Measurements from ENCODE around the gene FBXO30. TPM values are rescaled to one million over a fixed set of nuclear protein-coding genes. Genes with fewer than 3 reads are reported as not detected.

The FBXO30 gene
- total RNA-seq, 1 experiment from 2014 or later = 10.6 TPM

DNA sequence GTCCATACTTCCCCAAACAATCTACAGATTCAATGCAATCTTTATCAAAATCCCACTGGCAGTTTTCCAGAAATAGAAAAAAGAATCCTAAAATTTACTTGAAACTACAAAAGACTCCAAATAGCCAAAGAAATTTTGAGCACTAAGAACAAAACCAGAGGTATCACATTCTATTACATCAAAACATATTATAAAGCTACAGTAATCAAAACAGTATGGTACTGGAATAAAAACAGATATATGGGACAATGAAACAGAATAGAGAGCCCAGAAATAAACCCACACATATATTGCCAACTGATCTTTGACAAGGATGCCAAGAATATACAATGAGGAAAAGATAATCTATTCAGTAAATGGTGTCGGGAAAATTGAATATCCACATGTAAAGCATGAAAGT, 46.0 kb upstream of the FBXO30 start:
- Mint-ChIP-seq H3K27me3 (ENCODE audit: insufficient read depth, unreplicated experiment) (no peaks in the 10 kb centered on the region), H3K9me3 (ENCODE audit: unreplicated experiment) (peaks cover 14% of the 10 kb centered on the region), H3K36me3 (ENCODE audit: insufficient read depth, unreplicated experiment) (no peaks in the 10 kb centered on the region), H3K4me3 (ENCODE audit: unreplicated experiment) (no peak overlapping the region), H3K27ac (ENCODE audit: low read depth, unreplicated experiment) (no peak overlapping the region), H3K4me1 (ENCODE audit: insufficient read depth, unreplicated experiment) (no peaks in the 10 kb centered on the region)
- intact Hi-C loops (cut with micrococcal nuclease) = no loop called here
- CTCF ChIA-PET = no interaction called here
- TF ChIP-seq, protein P1, sequence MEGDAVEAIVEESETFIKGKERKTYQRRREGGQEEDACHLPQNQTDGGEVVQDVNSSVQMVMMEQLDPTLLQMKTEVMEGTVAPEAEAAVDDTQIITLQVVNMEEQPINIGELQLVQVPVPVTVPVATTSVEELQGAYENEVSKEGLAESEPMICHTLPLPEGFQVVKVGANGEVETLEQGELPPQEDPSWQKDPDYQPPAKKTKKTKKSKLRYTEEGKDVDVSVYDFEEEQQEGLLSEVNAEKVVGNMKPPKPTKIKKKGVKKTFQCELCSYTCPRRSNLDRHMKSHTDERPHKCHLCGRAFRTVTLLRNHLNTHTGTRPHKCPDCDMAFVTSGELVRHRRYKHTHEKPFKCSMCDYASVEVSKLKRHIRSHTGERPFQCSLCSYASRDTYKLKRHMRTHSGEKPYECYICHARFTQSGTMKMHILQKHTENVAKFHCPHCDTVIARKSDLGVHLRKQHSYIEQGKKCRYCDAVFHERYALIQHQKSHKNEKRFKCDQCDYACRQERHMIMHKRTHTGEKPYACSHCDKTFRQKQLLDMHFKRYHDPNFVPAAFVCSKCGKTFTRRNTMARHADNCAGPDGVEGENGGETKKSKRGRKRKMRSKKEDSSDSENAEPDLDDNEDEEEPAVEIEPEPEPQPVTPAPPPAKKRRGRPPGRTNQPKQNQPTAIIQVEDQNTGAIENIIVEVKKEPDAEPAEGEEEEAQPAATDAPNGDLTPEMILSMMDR (IDR thresholded peaks at IDR 0.05; ENCODE audit: unreplicated experiment) = no peak
- POLR2A ChIA-PET = no interaction called here
- no TSS peak for BruUV-seq (replicated peaks)
- no peak for DNase-seq (ENCODE audit: unreplicated experiment)

DNA sequence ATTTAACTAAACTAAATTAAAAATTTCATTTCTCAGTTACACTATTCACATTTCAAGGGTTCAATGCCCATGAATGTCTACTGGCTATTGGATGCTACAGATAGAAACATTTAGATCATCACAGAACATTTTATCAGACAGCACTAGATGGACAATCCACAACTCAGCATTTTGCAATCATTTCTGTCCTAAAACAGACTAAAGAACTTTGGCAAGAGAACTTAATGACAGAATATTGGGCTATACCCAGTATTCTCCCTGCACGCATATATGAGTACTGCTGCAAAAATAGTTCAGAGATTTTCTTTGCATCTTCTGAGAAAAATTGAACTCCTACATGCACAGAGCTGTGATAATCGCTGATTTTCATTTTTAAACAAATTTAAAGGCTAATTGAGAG, 36.1 kb upstream of the FBXO30 start:
- BruUV-seq (replicated peaks) = no TSS peak
- Mint-ChIP-seq H3K4me3 (ENCODE audit: unreplicated experiment) (no peak overlapping the region), H3K4me1 (ENCODE audit: insufficient read depth, unreplicated experiment) (peaks cover 7% of the 10 kb centered on the region), H3K27me3 (ENCODE audit: insufficient read depth, unreplicated experiment) (no peaks in the 10 kb centered on the region), H3K9me3 (ENCODE audit: unreplicated experiment) (no peaks in the 10 kb centered on the region), H3K36me3 (ENCODE audit: insufficient read depth, unreplicated experiment) (no peaks in the 10 kb centered on the region), H3K27ac (ENCODE audit: low read depth, unreplicated experiment) (no peak overlapping the region)
- DNase-seq (ENCODE audit: unreplicated experiment) = no peak
- TF ChIP-seq, protein P1 (IDR thresholded peaks at IDR 0.05; ENCODE audit: unreplicated experiment) = no peak
- intact Hi-C loops (cut with micrococcal nuclease) = no loop called here
- ChIA-PET CTCF (no interaction called here), POLR2A (interaction anchor here (0.7 kb wide), 1 partner anchor 20 kb away, joined by 3 read pairs; no protein-coding TSS in a partner anchor)

DNA sequence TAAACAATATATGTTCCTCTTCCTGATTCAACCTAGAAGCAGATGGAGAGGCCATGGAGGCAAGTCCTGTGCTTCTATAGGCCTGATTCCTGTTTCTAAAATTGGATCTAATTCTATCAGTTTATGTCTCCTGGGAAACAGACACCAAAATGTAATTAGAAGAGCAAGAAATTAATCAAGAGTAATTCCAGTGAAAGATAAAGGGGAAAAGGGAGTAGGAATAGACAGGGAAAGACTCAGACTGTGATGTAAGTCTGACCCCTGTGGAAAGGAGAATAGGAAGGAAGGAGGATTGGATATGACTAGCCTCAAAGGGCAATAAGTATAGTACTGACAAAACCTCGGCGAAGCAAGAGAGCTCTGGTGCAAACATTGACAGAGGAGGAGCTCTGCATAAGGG, 33.9 kb upstream of the FBXO30 start:
- POLR2A ChIA-PET = no interaction called here
- no peak for DNase-seq (ENCODE audit: unreplicated experiment)
- CTCF ChIA-PET = interaction anchor here (0.5 kb wide), 1 partner anchor 858 kb away, joined by 3 read pairs; no protein-coding TSS in a partner anchor
- no peaks in the 10 kb centered on the region for H3K27me3 Mint-ChIP-seq (ENCODE audit: insufficient read depth, unreplicated experiment)
- H3K4me1 Mint-ChIP-seq (ENCODE audit: insufficient read depth, unreplicated experiment) = peaks cover 7% of the 10 kb centered on the region
- no TSS peak for BruUV-seq (replicated peaks)
- no peaks in the 10 kb centered on the region for H3K9me3 Mint-ChIP-seq (ENCODE audit: unreplicated experiment)
- intact Hi-C loops (cut with micrococcal nuclease) = no loop called here
- TF ChIP-seq, protein P1 (IDR thresholded peaks at IDR 0.05; ENCODE audit: unreplicated experiment) = no peak
- H3K4me3 Mint-ChIP-seq (ENCODE audit: unreplicated experiment) = no peak overlapping the region
- H3K27ac Mint-ChIP-seq (ENCODE audit: low read depth, unreplicated experiment) = peak overlapping the region; percentile 20
- H3K36me3 Mint-ChIP-seq (ENCODE audit: insufficient read depth, unreplicated experiment) = no peaks in the 10 kb centered on the region

DNA sequence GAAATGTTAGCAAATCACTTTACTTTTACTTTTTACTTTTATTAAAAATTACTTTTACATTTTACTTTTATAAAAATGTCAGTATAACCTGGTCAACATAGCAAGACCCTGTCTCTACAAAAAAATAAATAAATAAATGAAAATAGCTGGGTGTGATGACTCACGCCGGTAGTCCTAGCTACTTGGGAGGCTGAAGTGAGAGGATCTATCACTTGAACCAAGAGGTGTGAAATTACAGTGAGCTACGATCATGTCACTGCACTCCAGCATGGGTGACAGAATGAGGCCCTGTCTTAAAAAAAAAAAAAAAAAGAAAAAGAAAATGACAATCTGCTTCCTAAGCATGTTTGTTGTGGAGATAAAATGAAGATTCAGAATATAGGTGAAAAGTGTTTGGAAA, 31.0 kb upstream of the FBXO30 start:
- Mint-ChIP-seq H3K27ac (ENCODE audit: low read depth, unreplicated experiment) (no peak overlapping the region), H3K4me3 (ENCODE audit: unreplicated experiment) (no peak overlapping the region), H3K4me1 (ENCODE audit: insufficient read depth, unreplicated experiment) (peaks cover 14% of the 10 kb centered on the region), H3K36me3 (ENCODE audit: insufficient read depth, unreplicated experiment) (no peaks in the 10 kb centered on the region), H3K9me3 (ENCODE audit: unreplicated experiment) (no peaks in the 10 kb centered on the region), H3K27me3 (ENCODE audit: insufficient read depth, unreplicated experiment) (no peaks in the 10 kb centered on the region)
- intact Hi-C loops (cut with micrococcal nuclease) = no loop called here
- TF ChIP-seq, protein P1 (IDR thresholded peaks at IDR 0.05; ENCODE audit: unreplicated experiment) = no peak
- POLR2A ChIA-PET = no interaction called here
- no TSS peak for BruUV-seq (replicated peaks)
- CTCF ChIA-PET = no interaction called here
- no peak for DNase-seq (ENCODE audit: unreplicated experiment)
